HG02840 (cell line): ENCODE data around the gene BCORL1.

ENCODE experiments used
- ATAC-seq: cut with Tn5 transposase; IDR thresholded peaks from one replicate; pipeline ENCODE4 v1.9.1; 2021; ENCODE audit warnings: mild to moderate bottlenecking, moderate library complexity, moderate number of reproducible peaks; ENCODE audit not compliant: unreplicated experiment, low FRiP score

BCORL1 gene

DNA sequence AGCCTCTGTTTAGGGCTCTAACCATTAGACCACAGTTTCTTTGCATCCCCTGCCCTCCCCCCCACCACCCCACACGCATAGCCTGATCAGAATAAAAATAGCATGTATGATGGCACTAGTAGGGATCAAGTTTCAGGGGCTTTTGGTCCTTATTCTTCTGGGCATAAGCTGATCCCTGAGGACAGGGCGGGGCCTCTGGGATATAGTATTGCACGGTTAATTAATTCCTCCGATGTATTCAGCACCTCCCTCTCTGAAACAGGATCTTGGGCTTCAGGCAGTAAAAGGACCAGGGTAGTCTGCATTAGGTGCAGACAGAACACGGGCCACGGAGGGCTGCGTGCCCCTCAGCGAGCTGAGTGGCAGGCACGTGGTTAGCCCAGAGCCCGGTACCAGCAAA, 70.8 kb downstream of the BCORL1 start:
- no peak for ATAC-seq

DNA sequence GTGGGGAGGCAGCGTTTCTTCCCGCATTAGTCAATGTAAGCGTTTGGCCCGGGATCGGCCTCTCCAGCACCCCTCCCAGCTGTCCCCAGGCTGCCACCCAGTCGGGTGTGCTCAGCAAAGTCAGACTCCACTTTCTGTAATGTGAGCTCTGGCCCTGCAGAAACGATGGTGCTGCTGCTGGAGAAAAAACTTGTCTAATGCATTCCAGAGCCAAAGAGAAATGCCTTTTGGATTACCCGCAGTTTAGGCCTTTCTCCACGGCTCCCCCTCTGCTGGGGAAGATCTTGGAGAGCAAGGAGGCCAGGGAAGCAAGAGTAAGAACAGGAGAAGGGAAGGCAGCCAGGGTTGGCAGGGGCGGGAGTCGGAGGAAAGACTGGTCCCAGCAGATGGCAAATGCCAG, 72.7 kb downstream of the BCORL1 start:
- ATAC-seq: no peak

DNA sequence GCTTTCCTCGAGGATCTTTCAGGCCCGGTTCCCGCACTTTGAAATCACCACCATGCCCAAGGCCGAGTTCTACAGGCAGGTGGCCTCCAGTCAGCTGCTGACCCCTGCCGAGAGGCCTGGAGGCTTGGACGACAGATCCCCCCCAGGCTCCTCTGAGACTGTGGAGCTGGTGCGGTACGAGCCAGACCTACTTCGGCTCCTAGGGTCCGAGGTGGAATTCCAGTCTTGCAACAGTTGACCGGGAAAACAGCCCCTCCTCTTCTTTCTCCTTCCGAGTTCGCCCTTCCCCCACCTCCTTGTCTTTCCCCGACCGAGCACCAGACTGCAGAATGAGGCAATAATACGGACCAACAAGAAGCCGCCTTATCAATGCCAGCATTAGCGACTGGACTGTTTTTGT, 73.5 kb downstream of the BCORL1 start:
- ATAC-seq: no peak

DNA sequence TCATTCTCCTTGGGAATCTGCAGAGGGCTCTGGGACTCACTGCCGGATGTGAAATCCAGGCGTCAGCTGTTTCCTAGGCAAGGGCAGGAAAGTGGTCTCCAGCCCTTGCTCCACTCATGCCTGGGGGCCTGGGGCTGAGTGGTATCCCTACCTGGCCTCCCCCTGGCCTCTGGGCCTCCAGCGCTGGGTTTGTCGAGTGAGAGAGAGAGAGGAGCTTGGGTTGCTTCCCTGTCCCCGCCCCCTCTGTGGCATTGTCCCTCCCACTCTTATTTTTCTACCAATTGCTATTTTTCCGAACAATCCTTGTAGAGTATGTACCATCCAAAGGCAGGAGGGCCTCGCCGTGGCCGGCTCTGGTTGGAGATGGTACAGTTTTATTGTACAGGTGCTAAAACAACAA, 74.8 kb downstream of the BCORL1 start:
- ATAC-seq: no peak

DNA sequence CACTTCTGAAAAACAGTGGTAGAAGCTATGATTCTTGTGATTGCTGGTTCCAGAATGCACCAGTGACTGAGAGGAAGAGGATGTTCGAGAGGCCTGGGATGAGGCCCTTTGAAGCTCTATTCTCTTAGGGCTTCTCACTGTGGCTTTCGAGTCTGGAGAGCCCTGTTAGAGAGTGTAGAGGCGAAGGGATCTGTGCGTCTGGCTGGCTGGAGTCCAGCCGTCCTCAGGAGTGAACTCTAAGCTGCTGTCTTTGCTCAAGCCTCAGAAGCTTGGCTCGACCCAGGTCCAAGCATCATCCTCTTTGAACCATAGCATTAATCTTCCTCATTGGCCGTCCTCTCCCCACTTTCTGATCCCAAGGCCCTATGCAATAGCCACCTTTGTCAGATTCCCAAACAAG, 76.2 kb downstream of the BCORL1 start:
- no peak for ATAC-seq

DNA sequence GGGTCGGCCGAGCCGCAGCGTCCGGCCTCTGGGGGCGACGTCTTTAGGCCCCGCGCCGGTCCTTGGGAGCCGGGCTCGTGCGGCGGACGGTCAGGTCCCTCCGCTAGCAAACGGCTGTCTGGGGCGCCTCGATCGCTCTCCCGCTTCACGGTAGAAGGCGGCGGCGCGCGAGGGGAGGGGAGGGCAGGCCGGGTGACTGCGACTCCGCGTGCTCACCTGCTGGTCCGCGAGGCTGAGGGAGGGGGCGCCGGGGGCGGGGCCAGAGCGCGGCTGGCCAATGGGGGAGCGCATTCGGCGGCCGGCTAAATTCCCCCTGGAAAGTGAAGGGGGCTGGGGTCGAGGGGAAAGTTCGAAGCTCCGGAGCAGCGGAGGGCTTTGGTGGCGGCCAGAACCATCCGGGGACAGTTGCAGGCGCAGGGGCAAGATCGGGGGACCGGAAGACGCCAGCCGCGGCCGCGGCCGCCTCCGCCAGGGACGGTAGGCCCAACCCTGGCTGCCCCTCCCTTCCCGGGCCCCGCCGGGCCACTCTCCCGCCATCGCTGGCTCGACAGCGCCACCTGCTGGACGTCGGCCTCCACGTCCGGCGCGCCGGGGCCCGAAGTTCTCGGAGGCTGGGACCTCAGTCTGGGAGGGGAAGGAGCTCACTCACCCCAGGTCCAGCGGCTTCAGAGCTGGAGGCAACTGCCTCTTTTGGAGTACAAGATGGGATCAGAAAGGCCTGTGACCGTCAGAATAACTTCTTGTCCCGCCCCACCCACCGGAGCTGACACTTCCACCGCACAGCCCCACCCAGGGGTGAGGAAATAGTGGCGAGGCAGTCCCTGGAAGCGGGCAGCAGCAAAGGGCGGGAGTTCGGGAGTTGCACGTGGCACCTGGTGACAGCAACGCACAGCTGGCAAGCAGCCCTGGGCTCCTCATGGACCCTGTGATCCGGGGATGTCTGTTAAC, 78.0 kb downstream of the BCORL1 start:
- ATAC-seq: peak; percentile 76

DNA sequence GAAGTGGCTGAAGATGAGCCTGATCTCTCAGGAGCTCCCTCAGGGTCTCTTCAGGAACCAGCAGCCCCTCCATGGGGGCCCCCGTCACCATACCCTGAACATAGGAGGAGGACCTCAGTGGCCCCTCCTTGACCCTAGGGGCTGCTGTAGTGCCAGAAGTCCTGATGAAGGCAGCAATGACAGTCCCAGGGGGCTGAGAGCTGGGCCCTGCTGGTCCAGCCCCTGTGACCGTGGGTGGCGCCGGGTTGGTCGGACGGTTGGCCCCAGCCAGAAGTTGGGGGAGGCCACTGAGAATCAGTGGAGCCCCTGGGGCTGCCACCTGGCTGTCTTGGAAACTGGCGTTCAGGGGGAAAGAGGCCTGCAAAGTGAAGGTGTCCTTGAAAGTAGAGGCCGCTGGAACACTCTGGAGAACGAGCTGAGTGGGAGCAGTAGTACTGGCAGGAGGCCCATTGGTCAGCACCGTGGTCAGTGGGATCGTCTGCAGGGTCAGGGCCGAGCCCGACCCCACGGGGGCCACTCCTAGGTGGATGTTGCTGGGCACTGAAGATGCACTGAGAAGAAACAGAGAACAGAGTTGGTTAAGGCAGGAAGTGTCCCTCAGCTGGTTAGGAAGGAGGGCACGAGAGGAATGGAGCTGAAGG, 84.7 kb downstream of the BCORL1 start:
- ATAC-seq: no peak

DNA sequence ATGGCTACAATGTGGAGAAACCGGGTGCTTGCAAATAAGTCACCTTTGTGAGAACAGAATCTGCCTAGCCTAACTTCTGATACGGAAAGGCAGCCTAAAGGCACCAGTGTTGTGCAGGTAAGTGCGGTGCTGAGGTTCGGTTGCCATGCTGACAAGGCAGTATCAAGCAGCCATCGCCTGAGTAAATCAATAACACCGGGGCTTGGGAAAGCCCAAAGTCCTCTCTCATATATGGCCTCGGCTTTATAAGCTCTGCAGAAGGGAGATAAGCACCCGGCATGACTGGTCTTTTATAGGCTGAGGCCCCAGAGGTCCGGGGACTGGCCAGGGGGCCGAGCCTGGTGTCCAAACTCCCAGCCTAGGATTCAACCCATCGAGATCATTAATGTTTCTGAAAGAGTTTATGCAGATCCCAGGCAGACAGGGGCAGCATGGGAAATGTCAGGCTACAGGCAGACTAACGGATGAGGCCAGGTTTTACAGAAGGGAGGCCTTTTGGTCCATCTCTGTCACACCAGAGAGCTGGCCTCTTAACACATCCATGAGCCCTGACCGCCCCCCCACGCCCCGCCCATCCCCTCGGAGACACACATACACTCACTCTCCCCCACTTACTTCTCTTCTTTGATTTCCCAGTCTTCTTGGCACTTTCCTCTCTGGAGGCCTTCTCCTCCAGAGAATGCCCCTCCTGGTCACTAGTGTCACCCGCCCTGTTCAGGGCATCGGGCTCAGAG, 89.3 kb downstream of the BCORL1 start:
- ATAC-seq: no peak

DNA sequence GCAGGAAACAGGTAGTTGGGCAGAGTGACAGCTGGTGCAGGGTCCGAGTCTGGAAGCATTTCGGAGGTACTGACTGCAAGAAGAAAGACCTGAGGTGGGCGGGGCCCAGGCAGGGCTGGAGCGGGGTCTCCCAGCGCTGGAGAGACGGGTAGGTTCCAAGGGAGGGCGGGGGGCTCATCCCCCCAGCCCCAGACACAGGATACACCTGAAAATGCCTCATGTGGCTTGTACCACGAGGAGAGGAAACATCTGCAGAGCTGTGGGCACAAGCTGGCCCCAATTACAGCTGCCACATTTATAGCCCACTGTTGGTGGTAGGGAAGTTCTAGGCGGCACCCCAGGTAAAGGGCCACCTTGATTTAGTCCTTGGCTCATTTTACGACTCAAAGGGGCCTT, 89.9 kb downstream of the BCORL1 start:
- no peak for ATAC-seq

DNA sequence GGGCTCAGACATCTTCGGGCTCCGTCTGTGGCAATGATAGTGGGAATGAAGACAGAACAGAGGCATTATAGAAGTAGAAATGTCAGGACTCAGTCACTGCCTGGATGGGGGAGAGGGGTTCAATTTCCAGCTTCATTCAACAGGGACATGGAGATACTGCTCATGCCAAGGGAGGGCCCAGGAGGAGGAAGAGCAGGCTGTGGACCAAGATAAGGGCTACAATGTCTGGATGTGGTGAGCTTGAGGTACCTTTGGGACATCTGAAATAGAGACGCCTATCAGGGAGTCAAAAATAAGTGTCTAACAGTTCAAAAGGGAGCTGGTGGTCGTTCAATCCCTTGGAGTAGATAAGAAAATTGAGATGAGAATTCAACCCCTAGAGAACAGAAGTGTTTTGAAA, 93.3 kb downstream of the BCORL1 start:
- no peak for ATAC-seq

DNA sequence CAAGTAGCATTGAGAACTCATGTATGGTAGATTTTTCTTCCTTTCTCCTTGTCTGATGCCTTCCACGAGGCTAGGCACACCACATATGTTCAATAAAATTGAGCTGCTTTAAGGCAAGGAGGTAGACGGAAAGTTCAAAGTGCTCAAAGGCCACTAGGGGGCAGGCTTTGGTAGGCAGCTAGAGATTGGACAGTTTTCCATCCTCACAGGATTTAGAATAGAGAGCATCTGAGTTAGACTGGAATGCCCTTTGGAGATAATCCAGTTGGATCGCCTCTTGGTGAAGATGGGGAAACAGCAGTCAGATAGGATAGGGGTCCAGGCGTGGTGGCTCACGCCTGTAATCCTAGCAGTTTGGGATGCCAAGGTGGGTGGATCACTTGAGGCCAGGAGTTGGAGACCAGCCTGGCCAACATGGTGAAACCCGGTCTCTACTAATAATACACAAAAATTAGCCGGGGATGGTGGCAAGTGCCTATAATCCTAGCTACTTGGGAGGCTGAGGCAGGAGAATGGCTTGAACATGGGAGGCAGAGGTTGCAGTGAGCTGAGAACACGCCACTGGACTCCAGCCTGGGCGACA, 97.5 kb downstream of the BCORL1 start:
- ATAC-seq: no peak

DNA sequence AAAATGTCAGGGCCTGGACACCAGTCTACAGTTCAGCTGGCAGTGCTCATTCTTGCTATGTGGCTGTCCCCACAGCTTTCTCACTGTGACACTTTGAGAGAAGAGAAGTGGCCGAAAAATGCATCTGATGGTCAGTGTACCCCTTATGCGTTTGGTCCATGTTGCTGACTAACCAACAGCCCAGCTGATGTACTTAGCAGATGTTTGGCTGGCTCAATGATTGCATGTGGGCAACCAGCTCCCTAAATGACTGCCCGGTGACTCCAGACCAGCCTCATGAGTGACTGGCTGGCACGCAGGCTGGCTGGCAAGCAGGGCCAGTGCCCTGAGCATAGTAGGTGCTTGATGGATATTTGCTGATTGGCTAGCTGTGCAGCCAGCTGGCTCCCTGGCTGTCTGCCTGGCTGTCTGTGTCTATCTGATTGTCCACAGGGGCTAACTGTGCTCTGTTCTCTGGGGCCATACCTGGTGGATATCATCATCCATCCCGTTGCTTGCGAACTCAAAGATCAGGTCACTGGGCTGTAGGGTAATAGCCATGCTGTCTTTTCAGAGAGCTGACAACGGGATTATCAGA, 98.4 kb downstream of the BCORL1 start:
- ATAC-seq: no peak

DNA sequence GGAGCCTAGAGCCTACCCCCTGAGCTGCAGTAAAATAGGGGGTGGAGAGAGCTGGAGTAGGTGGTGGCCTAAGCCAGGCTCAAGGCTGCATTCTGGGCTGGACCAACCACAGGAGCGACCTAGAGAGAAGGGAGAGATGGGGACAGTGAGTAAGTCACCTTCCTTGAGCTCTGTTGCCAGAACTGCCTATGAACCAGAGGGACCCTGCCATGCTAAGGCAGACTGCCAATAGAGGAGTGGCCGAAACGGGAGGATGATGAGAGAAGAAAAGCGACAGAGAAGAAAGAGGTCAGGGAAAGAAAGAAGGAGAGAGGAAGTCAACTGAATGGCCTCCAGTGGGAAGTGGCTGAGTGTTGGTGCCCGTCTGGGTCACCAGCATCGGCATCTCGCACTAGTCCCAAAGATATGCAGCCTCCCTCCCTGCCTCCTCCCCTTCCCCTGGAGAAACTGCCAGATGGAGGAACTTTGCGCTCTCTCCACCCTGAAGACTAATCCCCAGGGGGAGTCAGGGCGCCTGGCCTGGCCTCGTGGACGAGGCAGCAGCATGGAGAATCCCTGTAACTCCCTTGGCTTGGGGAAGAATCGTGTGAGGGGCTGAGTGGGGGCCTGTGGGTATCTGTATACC, 99.1 kb downstream of the BCORL1 start:
- ATAC-seq: no peak

DNA sequence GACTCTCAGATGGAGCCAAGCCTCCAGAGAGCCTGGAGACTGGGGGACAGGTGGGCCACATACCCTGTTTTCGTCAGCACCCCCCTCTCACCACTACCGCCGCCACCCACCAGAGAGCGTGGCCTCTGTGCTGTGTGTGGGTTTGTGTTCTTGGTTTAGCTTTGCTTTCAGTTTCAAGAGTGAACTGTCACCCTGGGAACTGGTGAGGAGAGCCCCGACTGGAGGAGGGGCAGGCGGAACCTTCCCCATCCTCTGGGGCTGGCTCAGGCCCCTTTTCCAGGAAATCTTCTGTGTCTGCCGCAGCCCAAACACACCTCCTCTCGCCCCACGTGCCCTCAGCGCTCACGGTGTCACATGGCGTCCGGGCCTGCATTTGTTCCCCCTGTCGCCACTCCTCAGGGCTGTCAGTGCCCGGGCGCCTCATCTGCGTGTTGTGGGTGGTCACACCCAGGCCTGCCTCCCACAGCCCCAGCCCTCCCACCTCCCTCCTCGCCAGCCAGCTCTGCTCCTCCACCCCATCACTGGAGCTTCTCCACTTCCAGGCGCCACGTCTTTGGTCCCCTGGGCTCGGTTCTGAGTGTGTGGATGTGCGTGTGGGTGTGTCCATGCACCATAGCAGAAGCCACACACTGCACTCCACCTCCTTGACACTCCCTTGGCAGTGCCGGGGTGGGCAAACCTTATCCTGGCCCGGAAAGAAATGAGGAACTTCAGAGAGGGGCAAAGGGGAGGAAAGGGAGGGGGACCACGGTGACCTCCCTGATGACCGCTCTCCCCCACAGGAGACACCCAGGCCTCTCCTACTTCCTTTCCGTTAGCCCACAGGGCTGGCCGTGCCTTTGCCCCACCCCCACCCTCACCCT, 100.0 kb downstream of the BCORL1 start:
- ATAC-seq: peak; percentile 56

DNA sequence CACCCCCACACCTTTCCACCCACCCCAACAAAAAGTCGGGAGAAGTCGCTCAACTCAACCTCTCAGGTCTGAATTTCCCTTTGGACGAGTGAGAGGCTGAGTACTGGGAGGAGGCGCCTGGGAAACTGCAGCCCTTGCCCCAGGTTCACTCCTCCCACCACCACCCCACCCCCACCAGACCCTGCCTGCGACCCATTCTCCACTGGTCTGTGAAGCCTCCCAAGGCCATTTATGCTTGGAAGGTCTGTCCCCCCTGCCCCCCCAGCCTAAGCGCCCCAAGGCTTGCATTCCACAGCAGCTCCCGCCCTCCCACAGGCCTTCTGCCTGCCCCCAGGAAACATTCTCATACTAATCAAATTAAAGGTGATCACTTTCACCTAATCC, 100.7 kb downstream of the BCORL1 start:
- ATAC-seq: no peak

DNA sequence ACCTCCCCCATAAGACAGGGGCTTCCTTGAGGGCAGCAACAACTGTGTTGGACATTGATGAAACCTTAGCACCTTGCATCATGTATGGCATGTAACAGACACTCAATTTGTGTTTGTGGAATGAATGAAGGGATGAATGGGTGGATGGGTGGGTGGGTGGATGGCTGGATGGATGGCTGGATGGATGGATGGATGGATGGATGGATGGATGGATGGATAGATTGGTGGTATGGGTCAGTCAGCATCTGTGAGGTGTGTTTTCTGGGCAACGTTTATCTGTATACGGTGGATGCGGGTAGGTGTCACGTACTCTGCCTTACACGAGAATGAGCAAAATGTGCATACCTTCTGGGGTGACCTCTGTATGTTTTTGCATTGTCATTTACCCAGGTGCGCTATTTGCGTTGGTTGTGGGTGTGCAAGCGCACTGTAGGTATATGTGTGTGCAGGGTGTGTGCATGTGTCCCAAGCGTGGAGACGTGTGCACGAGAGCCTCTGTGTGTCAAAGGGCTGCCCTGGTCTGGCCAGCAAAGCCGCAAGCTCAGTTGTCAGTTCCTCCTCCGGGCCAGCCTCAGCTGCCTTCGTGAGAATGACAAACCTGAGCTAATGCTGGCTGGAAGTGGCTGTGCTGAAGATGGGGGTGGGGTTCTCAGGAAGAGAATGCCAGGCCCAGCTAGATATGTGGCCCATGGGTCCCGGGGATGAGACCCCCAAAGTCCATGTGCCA, 101.4 kb downstream of the BCORL1 start:
- no peak for ATAC-seq

DNA sequence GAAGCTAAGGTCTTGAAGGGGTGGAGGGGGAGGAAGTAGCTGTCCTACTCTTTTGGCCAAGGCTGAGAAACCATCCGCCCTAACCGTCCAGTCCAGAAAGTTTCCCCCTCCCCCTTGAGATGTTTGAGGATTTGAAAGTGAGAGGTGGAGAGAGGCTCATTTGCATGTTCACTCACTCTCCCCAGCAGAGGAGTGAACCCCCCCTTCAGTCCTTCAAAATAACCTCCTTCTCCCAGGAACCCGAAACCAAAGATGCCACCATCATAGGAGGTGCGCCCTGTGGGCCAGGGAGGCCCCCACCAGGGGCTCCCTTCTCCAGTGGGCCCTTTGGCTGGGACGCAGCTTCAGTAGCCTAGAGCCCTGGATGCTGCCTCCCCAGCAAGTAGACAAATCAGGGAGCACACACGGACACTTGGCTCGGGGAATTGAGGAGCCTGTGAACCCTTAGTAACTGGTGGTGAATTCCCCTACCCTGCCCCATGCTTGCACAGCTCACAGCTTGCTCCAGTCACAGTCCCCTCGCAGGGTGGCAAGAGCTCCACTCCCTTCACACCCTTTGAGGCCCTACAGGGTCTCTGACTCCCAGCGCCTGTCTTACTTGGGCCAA, 102.3 kb downstream of the BCORL1 start:
- peak; percentile 44 for ATAC-seq
